GM23248 (cell line): ENCODE data around the gene PATJ. TPM values are rescaled to one million over a fixed set of nuclear protein-coding genes. Genes with fewer than 3 reads are reported as not detected.

ENCODE experiments used
- DNase-seq: peaks from one replicate; pipeline ENCODE4 v3.0.0-alpha.2; 2015
- H2AFZ ChIP-seq: fragments of 200-600 bp; sonication (generic); 2 replicates; pipeline ENCODE4 v1.6.1; 2016; ENCODE audit warnings: antibody characterized with exemption
- H3F3A ChIP-seq: fragments of 200-600 bp; sonication (generic); 2 replicates; pipeline ENCODE4 v1.6.1; 2016; ENCODE audit warnings: mild to moderate bottlenecking, antibody characterized with exemption, mixed run types; ENCODE audit not compliant: insufficient read depth
- H3K27ac ChIP-seq: fragments of 200-600 bp; sonication (generic); 2 replicates; pipeline ENCODE4 v1.5.1; 2016; ENCODE audit warnings: mild to moderate bottlenecking
- H3K27me3 ChIP-seq: fragments of 200-600 bp; sonication (generic); replicated peaks from 2 replicates; pipeline ENCODE4 v1.6.1; 2016; ENCODE audit warnings: mild to moderate bottlenecking; ENCODE audit not compliant: insufficient read depth
- H3K36me3 ChIP-seq: fragments of 200-600 bp; sonication (generic); 2 replicates; pipeline ENCODE4 v1.6.1; 2016; ENCODE audit warnings: low read depth, mild to moderate bottlenecking
- H3K4me1 ChIP-seq: fragments of 200-600 bp; sonication (generic); 2 replicates; pipeline ENCODE4 v1.6.1; 2016; ENCODE audit warnings: mild to moderate bottlenecking; ENCODE audit not compliant: insufficient read depth
- H3K4me2 ChIP-seq: fragments of 200-600 bp; sonication (generic); one replicate; pipeline ENCODE4 v1.6.1; 2016; ENCODE audit warnings: mild to moderate bottlenecking; ENCODE audit not compliant: unreplicated experiment
- H3K4me3 ChIP-seq: fragments of 200-600 bp; sonication (generic); 2 replicates; pipeline ENCODE4 v1.5.1; 2016; ENCODE audit warnings: mild to moderate bottlenecking
- H3K79me2 ChIP-seq: fragments of 200-600 bp; sonication (generic); 2 replicates; pipeline ENCODE4 v1.6.1; 2016; ENCODE audit warnings: mild to moderate bottlenecking; ENCODE audit not compliant: insufficient read depth
- H3K9ac ChIP-seq: fragments of 200-600 bp; sonication (generic); 2 replicates; pipeline ENCODE4 v1.6.1; 2016; ENCODE audit warnings: mild to moderate bottlenecking
- H3K9me2 ChIP-seq: fragments of 200-600 bp; sonication (generic); 2 replicates; pipeline ENCODE4 v1.6.1; 2016; ENCODE audit warnings: mixed run types, mild to moderate bottlenecking, moderate library complexity; ENCODE audit not compliant: insufficient read depth
- H3K9me3 ChIP-seq: fragments of 200-600 bp; sonication (generic); one replicate; pipeline ENCODE4 v1.6.1; 2017; ENCODE audit warnings: low read depth
- H4K20me1 ChIP-seq: fragments of 200-600 bp; sonication (generic); 2 replicates; pipeline ENCODE4 v1.6.0; 2016; ENCODE audit not compliant: insufficient read depth
- EZH2 ChIP-seq: fragments of 200-600 bp; sonication (generic); IDR thresholded peaks from 2 replicates; pipeline ENCODE4 v1.6.1; 2018; ENCODE audit warnings: antibody characterized with exemption, mild to moderate bottlenecking; ENCODE audit not compliant: insufficient read depth, poor library complexity, severe bottlenecking
- EZH2phosphoT487 ChIP-seq: fragments of 200-600 bp; sonication (generic); IDR thresholded peaks from 2 replicates; pipeline ENCODE4 v1.6.1; 2018; ENCODE audit warnings: antibody characterized with exemption, moderate library complexity, mild to moderate bottlenecking, low read depth; ENCODE audit not compliant: insufficient read depth
- WGBS, 2 experiments: methylation state at CpG; one replicate each; pipeline ENCODE4 v1.1.6; 2015 to 2017; ENCODE audit warnings: low lambda C conversion rate in 2 of 2, low coverage in 1 of 2; ENCODE audit errors: missing lambda C conversion rate in 2 of 2; 5-methylcytosine and 5-hydroxymethylcytosine counted together
- in situ Hi-C: fragments of 300-500 bp; cut with MboI; formaldehyde crosslinking; loops from 2 replicates; pipeline ENCODE4 v1.15.0; 2020
- polyA plus RNA-seq: library from polyadenylated mRNA; unstranded; fragments of >200 nt; fragmentation: Nextera tagmentation; extraction: Ambion mirVana; gene quantifications from 2 replicates; pipeline ENCODE4 v1.2.1, GENCODE V29; 2016
- total RNA-seq: library from RNA; depleted of rRNA; stranded (reverse); fragments of >200 nt; shearing (Covaris generic); gene quantifications from 2 replicates; pipeline ENCODE4 v1.2.3, GENCODE V29; 2014

Gene PATJ
- total and polyA plus RNA-seq, 2 experiments from 2014 or later, result 5.3 to 6.1 TPM

- Histone ChIP-seq H3K27ac (no peak overlapping the region), H4K20me1 (no peaks in the 10 kb centered on the region), H3K9me2 (no peaks in the 10 kb centered on the region), H3K36me3 (no peaks in the 10 kb centered on the region), H3K27me3 (no peaks in the 10 kb centered on the region), H3K79me2 (no peaks in the 10 kb centered on the region), H3F3A (no peaks in the 10 kb centered on the region), H3K4me3 (no peak overlapping the region), H3K4me2 (no peak overlapping the region), H3K9me3 (no peaks in the 10 kb centered on the region), H2AFZ (no peak overlapping the region), H3K9ac (no peak overlapping the region), H3K4me1 (no peaks in the 10 kb centered on the region)
- 76 to 81% methylated on average over 4 of the region's 4 CpGs for WGBS, 2 experiments
- in situ Hi-C loops, result no loop called here
- TF ChIP-seq EZH2phosphoT487 (no peak), EZH2 (no peak)
- DNase-seq, result no peak
These were observed 237.4 kb downstream of the PATJ start for GRCh38 chr1:61979729-61980128.

DNA sequence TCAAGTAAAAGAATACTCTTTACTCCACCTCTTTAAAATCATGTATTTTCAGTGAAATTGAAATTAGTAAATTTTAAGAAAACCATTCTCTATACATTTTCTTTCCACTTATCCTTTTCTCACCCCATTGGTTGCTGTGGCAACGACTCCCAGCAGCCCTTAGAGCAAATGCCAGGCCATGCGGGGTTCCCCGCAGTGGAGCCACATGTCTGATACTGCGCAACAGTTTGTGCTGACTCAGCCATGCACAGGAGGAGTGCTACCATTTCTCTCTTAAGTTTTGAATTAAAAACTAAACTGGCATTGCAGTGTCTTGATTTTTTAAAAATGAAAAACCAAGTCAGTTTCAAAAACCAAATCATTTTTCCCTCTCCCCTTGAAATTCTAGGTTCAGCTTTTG, 238.3 kb downstream of the PATJ start:
- Histone ChIP-seq H3K4me3 (no peak overlapping the region), H3K9me3 (no peaks in the 10 kb centered on the region), H3K4me1 (no peaks in the 10 kb centered on the region), H3F3A (no peaks in the 10 kb centered on the region), H3K4me2 (no peak overlapping the region), H3K27ac (no peak overlapping the region), H3K9ac (no peak overlapping the region), H3K36me3 (no peaks in the 10 kb centered on the region), H3K79me2 (no peaks in the 10 kb centered on the region), H4K20me1 (no peaks in the 10 kb centered on the region), H3K27me3 (no peaks in the 10 kb centered on the region), H2AFZ (no peak overlapping the region), H3K9me2 (no peaks in the 10 kb centered on the region)
- DNase-seq, result no peak
- WGBS, 2 experiments, result 86 to 92% methylated on average over 4 of the region's 4 CpGs
- in situ Hi-C loops, result no loop called here
- TF ChIP-seq EZH2 (no peak), EZH2phosphoT487 (no peak)

- Histone ChIP-seq H3K4me1 (no peaks in the 10 kb centered on the region), H3K9me3 (no peaks in the 10 kb centered on the region), H3K9me2 (no peaks in the 10 kb centered on the region), H3K36me3 (no peaks in the 10 kb centered on the region), H4K20me1 (no peaks in the 10 kb centered on the region), H2AFZ (no peak overlapping the region), H3K4me3 (no peak overlapping the region), H3K79me2 (no peaks in the 10 kb centered on the region), H3K27me3 (no peaks in the 10 kb centered on the region), H3K4me2 (no peak overlapping the region), H3K9ac (no peak overlapping the region), H3K27ac (no peak overlapping the region), H3F3A (no peaks in the 10 kb centered on the region)
- no peak for DNase-seq
- WGBS, 2 experiments, result 73 to 75% methylated on average over 7 of the region's 7 CpGs
- in situ Hi-C loops, result no loop called here
- TF ChIP-seq EZH2, result no peak
- no peak for TF ChIP-seq EZH2phosphoT487
These were observed 239.8 kb downstream of the PATJ start for GRCh38 chr1:61981870-61982660.

DNA sequence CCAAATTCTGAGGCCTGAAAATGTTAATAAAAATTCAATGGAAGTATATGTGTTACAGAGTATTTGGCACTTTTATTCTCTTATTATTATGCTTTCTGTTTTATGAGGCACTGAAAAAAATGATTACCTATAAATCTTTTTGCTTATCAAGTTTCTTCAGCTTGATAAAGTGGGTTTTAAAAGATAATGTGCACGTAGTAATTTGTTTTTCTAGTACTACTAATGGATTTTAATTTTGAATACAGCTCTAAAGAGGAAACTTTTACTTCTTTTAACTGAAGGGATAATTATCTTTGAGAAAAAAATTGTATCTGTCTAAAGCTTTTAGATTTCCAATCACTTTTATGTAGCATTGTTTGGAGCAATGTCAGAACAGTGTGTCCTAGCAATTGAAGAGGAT, 241.0 kb downstream of the PATJ start:
- H3K4me3 ChIP-seq, result no peak overlapping the region
- no peaks in the 10 kb centered on the region for H3K9me2 ChIP-seq
- H3K79me2 ChIP-seq, result no peaks in the 10 kb centered on the region
- H4K20me1 ChIP-seq, result no peaks in the 10 kb centered on the region
- 68 to 81% methylated on average over 1 of the region's 1 CpG for WGBS, 2 experiments
- H3K4me1 ChIP-seq, result no peaks in the 10 kb centered on the region
- H3K9ac ChIP-seq, result no peak overlapping the region
- in situ Hi-C loops, result no loop called here
- no peak for DNase-seq
- H2AFZ ChIP-seq, result no peak overlapping the region
- no peaks in the 10 kb centered on the region for H3K36me3 ChIP-seq
- H3K27me3 ChIP-seq, result no peaks in the 10 kb centered on the region
- H3K9me3 ChIP-seq, result no peaks in the 10 kb centered on the region
- TF ChIP-seq EZH2phosphoT487, result no peak
- no peak for TF ChIP-seq EZH2
- H3K27ac ChIP-seq, result no peak overlapping the region
- no peak overlapping the region for H3K4me2 ChIP-seq
- no peaks in the 10 kb centered on the region for H3F3A ChIP-seq

- H3K36me3 ChIP-seq, result no peaks in the 10 kb centered on the region
- no peaks in the 10 kb centered on the region for H3K9me3 ChIP-seq
- H3K27me3 ChIP-seq, result no peaks in the 10 kb centered on the region
- H3K27ac ChIP-seq, result no peak overlapping the region
- H3K4me2 ChIP-seq, result no peak overlapping the region
- 85 to 89% methylated on average over 5 of the region's 5 CpGs for WGBS, 2 experiments
- no peak for DNase-seq
- H4K20me1 ChIP-seq, result no peaks in the 10 kb centered on the region
- no peak overlapping the region for H3K9ac ChIP-seq
- in situ Hi-C loops, result no loop called here
- H3K79me2 ChIP-seq, result no peaks in the 10 kb centered on the region
- TF ChIP-seq EZH2phosphoT487 (no peak), EZH2 (no peak)
- peaks cover 5% of the 10 kb centered on the region; the same call in 1 of the 2 replicates for H3F3A ChIP-seq
- no peaks in the 10 kb centered on the region; the same call in 1 of the 2 replicates for H3K9me2 ChIP-seq
- no peak overlapping the region for H3K4me3 ChIP-seq
- H3K4me1 ChIP-seq, result peaks cover 6% of the 10 kb centered on the region; the same call in 1 of the 2 replicates
- H2AFZ ChIP-seq, result no peak overlapping the region
These were observed 250.0 kb downstream of the PATJ start for GRCh38 chr1:61992257-61992656.
